H1 (cell line): Measurements from ENCODE around the gene DDX4. TPM values are rescaled to one million over a fixed set of nuclear protein-coding genes. Genes with fewer than 3 reads are reported as not detected.

ENCODE experiments used
- ATF2 ChIP-seq: IDR thresholded peaks from 2 replicates; pipeline ENCODE4 v1.6.1; 2012; ENCODE audit warnings: low read length, inconsistent platforms
- CHD2 ChIP-seq: IDR thresholded peaks from 2 replicates; pipeline ENCODE4 v1.6.1; 2012; ENCODE audit warnings: low read length, improper control_type of control experiment
- EP300 ChIP-seq, 2 experiments: IDR thresholded peaks; 1 replicate in 1 of 2; 2 replicates in 1 of 2; pipeline ENCODE4 v1.6.1; 2011 to 2012; ENCODE audit warnings: low read depth in 2 of 2, low read length in 2 of 2, mild to moderate bottlenecking in 2 of 2, borderline replicate concordance in 1 of 2, inconsistent platforms in 1 of 2, moderate library complexity in 1 of 2
- RXRA ChIP-seq: IDR thresholded peaks from 2 replicates; pipeline ENCODE4 v1.6.1; 2011; ENCODE audit warnings: low read depth, mild to moderate bottlenecking, low read length, moderate library complexity; ENCODE audit not compliant: insufficient read depth
- polyA plus RNA-seq, 7 experiments: library from polyadenylated mRNA; depleted of rRNA in 3 of 7; stranded (reverse) in 5 of 7; unstranded in 2 of 7; fragments of >200 nt in 5 of 7; fragments of 200-250 nt in 2 of 7; gene quantifications; 1 replicate in 5 of 7; 2 replicates in 1 of 7; 4 replicates in 1 of 7; pipeline versions ENCODE4 v1.2.1 to v1.2.3, GENCODE V29; 2011 to 2013; ENCODE audit warnings: missing spikeins in 2 of 7, mixed read lengths in 2 of 7
- total RNA-seq: library from RNA; stranded (reverse); fragmentation: NEBNext Ultra II Directional; extraction: Animal tissue kit (Norgen Biotek cat#: 25700); gene quantifications from 2 replicates; pipeline ENCODE4 v1.2.1, GENCODE V29; 2021

Gene DDX4
- total and polyA plus RNA-seq, 2 of the 8 experiments (the other 6 are each of a cell fraction or from before 2014, with no cell fraction given), result 0.15 TPM; not detected in 1

GRCh38 chr5:55853041-55853670 lies 115.3 kb downstream of the DDX4 start (continued):
- no peak for TF ChIP-seq RXRA
- TF ChIP-seq CHD2, result no peak
- TF ChIP-seq ATF2, result no peak
- TF ChIP-seq EP300 (IDR thresholded peaks at IDR 0.05; ENCODE audit: borderline replicate concordance in 1 of 2, low read depth in 2 of 2, low read length in 2 of 2), result no peak
